NB4 (cell line): Measurements from ENCODE around the gene SLC39A2.

Source experiments
- DNase-seq: peaks from one replicate; pipeline ENCODE4 v3.0.0; 2010; ENCODE audit warnings: low read depth
- H3K4me3 ChIP-seq: one replicate; pipeline ENCODE4 v1.5.1; 2011; ENCODE audit warnings: mild to moderate bottlenecking, low read depth, low read length, moderate library complexity
- MYC ChIP-seq: IDR thresholded peaks from 2 replicates; pipeline ENCODE4 v1.6.1; 2011; ENCODE audit warnings: low read depth, low read length
- POLR2A ChIP-seq: IDR thresholded peaks from 2 replicates; pipeline ENCODE4 v1.6.1; 2011; ENCODE audit warnings: mild to moderate bottlenecking; ENCODE audit not compliant: insufficient read length; ENCODE audit errors: extremely low read depth
- TF ChIP-seq, protein P1 (sequence below): IDR thresholded peaks from 2 replicates; pipeline ENCODE4 v1.6.1; 2011; ENCODE audit warnings: low read depth, low read length
- TF ChIP-seq, protein P2 (sequence below): IDR thresholded peaks from one replicate; pipeline ENCODE4 v1.5.1; 2012; ENCODE audit warnings: low read depth, low read length

The SLC39A2 gene

DNA sequence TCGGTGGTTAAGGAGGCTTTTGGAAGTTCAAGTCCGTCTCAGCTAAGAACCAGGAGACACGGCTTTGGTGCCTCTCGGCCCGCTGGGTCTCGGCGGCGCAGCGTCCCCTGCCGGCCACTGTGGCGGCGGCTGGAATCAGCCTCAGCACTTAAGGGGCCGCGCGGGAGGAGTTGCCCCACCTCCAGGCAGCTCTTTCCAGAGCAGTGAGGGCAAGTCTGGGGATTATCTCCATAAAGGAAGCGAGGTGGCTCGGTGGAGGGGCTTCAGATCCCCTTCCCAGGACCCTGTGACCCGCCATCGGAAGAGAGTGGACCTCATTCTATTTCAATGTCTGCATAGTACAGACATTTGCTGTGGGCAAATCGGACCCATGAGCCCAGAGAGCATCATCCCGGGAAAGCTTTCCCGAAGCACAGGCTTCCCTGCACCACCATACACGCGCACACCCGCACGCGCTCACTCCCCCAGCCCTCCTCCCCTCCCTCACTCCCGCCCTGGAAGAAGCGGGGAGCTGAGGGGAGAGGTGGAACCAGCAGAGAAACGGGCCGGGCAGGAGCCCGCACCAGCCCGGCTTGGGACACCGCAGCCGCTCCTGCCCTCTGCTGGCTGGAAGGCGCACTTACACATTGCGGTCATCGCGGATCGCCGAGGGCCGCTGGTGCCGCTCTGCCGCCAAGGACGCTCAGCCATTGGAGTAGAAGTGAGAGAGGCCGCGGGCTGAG lies 27.9 kb upstream of the SLC39A2 start:
- TF ChIP-seq, protein P1, sequence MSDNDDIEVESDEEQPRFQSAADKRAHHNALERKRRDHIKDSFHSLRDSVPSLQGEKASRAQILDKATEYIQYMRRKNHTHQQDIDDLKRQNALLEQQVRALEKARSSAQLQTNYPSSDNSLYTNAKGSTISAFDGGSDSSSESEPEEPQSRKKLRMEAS = 0 out of 2 replicates have a peak, but pooled peaks have one; percentile 33
- TF ChIP-seq POLR2A (peak; percentile 11), MYC (peak; percentile 45)
- TF ChIP-seq, protein P2, sequence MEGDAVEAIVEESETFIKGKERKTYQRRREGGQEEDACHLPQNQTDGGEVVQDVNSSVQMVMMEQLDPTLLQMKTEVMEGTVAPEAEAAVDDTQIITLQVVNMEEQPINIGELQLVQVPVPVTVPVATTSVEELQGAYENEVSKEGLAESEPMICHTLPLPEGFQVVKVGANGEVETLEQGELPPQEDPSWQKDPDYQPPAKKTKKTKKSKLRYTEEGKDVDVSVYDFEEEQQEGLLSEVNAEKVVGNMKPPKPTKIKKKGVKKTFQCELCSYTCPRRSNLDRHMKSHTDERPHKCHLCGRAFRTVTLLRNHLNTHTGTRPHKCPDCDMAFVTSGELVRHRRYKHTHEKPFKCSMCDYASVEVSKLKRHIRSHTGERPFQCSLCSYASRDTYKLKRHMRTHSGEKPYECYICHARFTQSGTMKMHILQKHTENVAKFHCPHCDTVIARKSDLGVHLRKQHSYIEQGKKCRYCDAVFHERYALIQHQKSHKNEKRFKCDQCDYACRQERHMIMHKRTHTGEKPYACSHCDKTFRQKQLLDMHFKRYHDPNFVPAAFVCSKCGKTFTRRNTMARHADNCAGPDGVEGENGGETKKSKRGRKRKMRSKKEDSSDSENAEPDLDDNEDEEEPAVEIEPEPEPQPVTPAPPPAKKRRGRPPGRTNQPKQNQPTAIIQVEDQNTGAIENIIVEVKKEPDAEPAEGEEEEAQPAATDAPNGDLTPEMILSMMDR = peak; percentile 94
- peak overlapping the region; percentile 74 for H3K4me3 ChIP-seq
- DNase-seq = peak; percentile 91

DNA sequence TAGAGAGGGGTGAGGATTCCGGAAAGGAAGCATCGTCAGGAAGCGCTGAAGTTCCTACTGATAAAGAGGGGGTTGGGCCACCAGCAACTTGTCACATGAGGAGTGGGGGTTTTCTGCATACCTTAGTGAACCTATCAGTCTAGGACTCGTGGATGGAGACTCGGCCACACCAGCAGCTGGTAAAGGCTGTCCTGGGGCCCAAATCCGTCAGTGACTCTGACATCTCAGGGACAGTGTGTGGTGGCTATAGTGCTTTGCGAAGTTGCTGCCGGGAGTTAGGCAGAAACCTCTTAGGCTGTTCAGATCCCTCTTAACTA lies 27.4 kb upstream of the SLC39A2 start:
- DNase-seq = no peak
- H3K4me3 ChIP-seq = no peak overlapping the region
- TF ChIP-seq, protein P1 = no peak
- TF ChIP-seq MYC (no peak), POLR2A (no peak)
- TF ChIP-seq, protein P2 = no peak

DNA sequence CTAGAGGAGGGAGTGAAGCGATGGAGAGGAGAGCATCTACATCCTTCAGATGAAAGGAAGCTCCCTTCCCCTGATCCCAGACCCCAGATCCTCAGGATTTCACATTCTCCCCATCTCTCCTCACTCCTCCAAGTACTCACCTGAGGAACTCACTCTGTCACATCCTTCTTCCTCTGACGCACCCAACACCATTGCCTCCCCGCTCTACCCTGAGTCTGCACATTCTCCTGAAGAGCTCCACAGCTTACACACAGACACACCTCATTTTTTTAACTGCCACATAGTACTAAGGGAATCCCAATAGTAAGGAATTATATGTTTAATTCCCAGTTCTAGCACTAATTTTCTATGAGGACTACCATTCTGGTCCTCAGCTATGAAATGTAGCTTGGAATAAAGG lies 25.6 kb upstream of the SLC39A2 start:
- TF ChIP-seq POLR2A (no peak), MYC (no peak)
- no peak overlapping the region for H3K4me3 ChIP-seq
- no peak for DNase-seq

DNA sequence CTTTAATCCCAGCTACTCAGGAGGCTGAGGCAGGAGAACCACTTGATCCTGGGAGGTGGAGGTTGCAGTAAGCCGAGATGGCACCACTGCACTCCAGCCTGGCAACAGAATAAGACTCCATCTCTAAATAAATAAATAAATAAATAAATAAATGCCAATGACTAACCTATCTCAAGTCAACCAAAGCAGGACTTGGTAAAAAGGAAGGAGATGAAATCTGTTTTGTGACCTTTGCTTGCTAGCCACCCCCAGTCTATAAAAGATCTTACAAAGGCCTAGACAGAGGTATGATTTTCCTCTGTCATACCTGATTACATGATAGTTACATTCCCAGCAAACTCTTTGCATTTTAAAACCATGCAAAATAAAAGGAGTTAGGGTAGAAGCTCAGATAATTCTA lies 22.8 kb upstream of the SLC39A2 start:
- TF ChIP-seq, protein P1 = no peak
- TF ChIP-seq, protein P2 = no peak
- no peak for TF ChIP-seq MYC
- no peak overlapping the region for H3K4me3 ChIP-seq
- no peak for DNase-seq

DNA sequence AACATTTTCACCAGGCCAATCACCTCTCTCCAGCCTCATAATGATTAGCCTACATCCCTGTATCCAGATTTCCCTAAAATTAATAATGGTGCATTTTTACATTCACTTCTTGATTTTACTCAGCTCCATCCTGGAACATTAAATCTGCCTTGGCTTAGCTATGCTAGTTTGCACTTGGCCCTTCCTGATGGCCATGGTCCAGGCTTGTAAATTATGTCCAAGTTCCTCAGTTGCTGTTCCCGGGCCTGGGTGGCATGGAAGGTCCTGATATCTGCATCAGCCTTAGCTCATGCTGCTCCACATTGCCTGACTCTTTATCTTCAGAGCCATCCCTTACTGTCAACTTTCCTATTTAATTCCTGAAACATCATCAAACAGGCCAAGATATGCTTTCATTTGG lies 20.4 kb upstream of the SLC39A2 start:
- H3K4me3 ChIP-seq = no peak overlapping the region
- DNase-seq = no peak
- TF ChIP-seq, protein P2 = no peak
- no peak for TF ChIP-seq POLR2A
- no peak for TF ChIP-seq MYC

DNA sequence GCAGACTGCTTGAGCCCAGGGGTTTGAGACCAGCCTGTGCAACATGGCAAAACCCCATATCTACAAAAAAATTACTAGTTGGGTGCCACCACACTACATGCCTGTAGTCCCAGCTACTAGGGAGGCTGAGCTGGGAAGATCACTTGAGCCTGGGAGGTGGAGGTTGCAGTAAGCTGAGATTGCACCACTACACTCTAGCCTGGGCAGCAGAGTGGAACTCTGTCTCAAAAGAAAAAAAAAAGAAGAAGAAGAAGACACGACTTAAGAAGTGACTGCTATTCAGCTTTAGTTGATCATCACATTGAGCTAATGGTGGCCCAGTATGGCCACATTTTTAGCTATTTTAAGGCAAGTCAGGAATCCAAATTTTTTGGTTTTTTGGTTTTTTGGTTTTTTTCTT lies 18.2 kb upstream of the SLC39A2 start:
- TF ChIP-seq POLR2A = no peak
- no peak for TF ChIP-seq MYC
- TF ChIP-seq, protein P2 = no peak
- TF ChIP-seq, protein P1 = no peak
- no peak overlapping the region for H3K4me3 ChIP-seq
- DNase-seq = no peak
